ENCODE data around the gene HSBP1L1. TPM values are rescaled to one million over a fixed set of nuclear protein-coding genes. Genes with fewer than 3 reads are reported as not detected.
A peak's percentile ranks its signal among the peaks of the same experiment; 100 is the strongest.

Gene HSBP1L1
- total RNA-seq = 3.7 TPM
- 1 to 10 TPM; 2.6 to 5.6 (median 3.4) TPM for polyA plus RNA-seq (ENCODE audit: insufficient read depth in 1 of 8, insufficient read length in 8 of 8, low replicate concordance in 1 of 8)
- long read RNA-seq, donor 1, partial matches to known transcripts = 0 of 1 reads
- long read RNA-seq, donor 1, other reads (novel, unspliced or antisense) = 0 of 1 reads
- long read RNA-seq, donor 2, partial matches to known transcripts = 0 of 4 reads
- long read RNA-seq, donor 2, other reads (novel, unspliced or antisense) = 0 of 4 reads
- long read RNA-seq, donor 3, transcript HSBP1L1-204 (1 exons, 775 nt) = major isoform, 6 of 175 reads
- long read RNA-seq, donor 3, partial matches to known transcripts = 139 of 175 reads
- long read RNA-seq, donor 3, other reads (novel, unspliced or antisense) = 29 of 175 reads
- long read RNA-seq, donor 4, partial matches to known transcripts = 0 of 3 reads
- long read RNA-seq, donor 4, other reads (novel, unspliced or antisense) = 0 of 3 reads
- long read RNA-seq, donor 5, transcript HSBP1L1-204 (1 exons, 775 nt) = major isoform, 21 of 22 reads
- long read RNA-seq, donor 5, partial matches to known transcripts = 0 of 22 reads
- long read RNA-seq, donor 5, other reads (novel, unspliced or antisense) = 0 of 22 reads
- long read RNA-seq, donor 6, transcript HSBP1L1-204 (1 exons, 775 nt) = major isoform, 10 of 13 reads
- long read RNA-seq, donor 6, partial matches to known transcripts = 0 of 13 reads
- long read RNA-seq, donor 6, other reads (novel, unspliced or antisense) = 0 of 13 reads
- long read RNA-seq, donor 7, transcript HSBP1L1-204 (1 exons, 775 nt) = major isoform, 9 of 150 reads
- long read RNA-seq, donor 7, partial matches to known transcripts = 111 of 150 reads
- long read RNA-seq, donor 7, other reads (novel, unspliced or antisense) = 30 of 150 reads
- long read RNA-seq, donor 8, transcript HSBP1L1-204 (1 exons, 775 nt) = major isoform, 6 of 6 reads
- long read RNA-seq, donor 8, partial matches to known transcripts = 0 of 6 reads
- long read RNA-seq, donor 8, other reads (novel, unspliced or antisense) = 0 of 6 reads
- long read RNA-seq, donor 9, transcript HSBP1L1-204 (1 exons, 775 nt) = major isoform, 7 of 8 reads
- long read RNA-seq, donor 9, partial matches to known transcripts = 0 of 8 reads
- long read RNA-seq, donor 9, other reads (novel, unspliced or antisense) = 0 of 8 reads
- long read RNA-seq, donor 10, transcript HSBP1L1-204 (1 exons, 775 nt) = major isoform, 15 of 17 reads
- long read RNA-seq, donor 10, partial matches to known transcripts = 0 of 17 reads
- long read RNA-seq, donor 10, other reads (novel, unspliced or antisense) = 0 of 17 reads
- long read RNA-seq, donor 11, transcript HSBP1L1-204 (1 exons, 775 nt) = major isoform, 17 of 19 reads
- long read RNA-seq, donor 11, partial matches to known transcripts = 0 of 19 reads
- long read RNA-seq, donor 11, other reads (novel, unspliced or antisense) = 0 of 19 reads

GRCh38 chr18:79964330-79965118, at the start of gene HSBP1L1:
Gene HSBP1L1 (plus strand): TSS chr18:79964643. CDS start chr18:79964736, 93 bp downstream.
- no peaks in the 10 kb centered on the region for H3K36me3 ChIP-seq (ENCODE audit: control insufficient read depth, insufficient read depth, low read length)
- peak within 1 kb of the TSS; percentile 37 for H3K4me3 ChIP-seq (ENCODE audit: low read length)
- H3K4me1 ChIP-seq (ENCODE audit: control insufficient read depth, insufficient read depth, low read length) = peaks cover 14% of the 10 kb centered on the region
- no peaks in the 10 kb centered on the region for H3K9me3 ChIP-seq (replicated peaks; ENCODE audit: control insufficient read depth, low read depth, low read length)
- 3% methylated on average over 55 of the region's 73 CpGs for WGBS (ENCODE audit: insufficient coverage)
- no peak within 1 kb of the TSS for H3K27ac ChIP-seq (ENCODE audit: low read length)
- peak; percentile 59 for DNase-seq
- H3K27me3 ChIP-seq (ENCODE audit: control insufficient read depth, insufficient read depth, low read length) = peaks cover 25% of the 10 kb centered on the region

DNA sequence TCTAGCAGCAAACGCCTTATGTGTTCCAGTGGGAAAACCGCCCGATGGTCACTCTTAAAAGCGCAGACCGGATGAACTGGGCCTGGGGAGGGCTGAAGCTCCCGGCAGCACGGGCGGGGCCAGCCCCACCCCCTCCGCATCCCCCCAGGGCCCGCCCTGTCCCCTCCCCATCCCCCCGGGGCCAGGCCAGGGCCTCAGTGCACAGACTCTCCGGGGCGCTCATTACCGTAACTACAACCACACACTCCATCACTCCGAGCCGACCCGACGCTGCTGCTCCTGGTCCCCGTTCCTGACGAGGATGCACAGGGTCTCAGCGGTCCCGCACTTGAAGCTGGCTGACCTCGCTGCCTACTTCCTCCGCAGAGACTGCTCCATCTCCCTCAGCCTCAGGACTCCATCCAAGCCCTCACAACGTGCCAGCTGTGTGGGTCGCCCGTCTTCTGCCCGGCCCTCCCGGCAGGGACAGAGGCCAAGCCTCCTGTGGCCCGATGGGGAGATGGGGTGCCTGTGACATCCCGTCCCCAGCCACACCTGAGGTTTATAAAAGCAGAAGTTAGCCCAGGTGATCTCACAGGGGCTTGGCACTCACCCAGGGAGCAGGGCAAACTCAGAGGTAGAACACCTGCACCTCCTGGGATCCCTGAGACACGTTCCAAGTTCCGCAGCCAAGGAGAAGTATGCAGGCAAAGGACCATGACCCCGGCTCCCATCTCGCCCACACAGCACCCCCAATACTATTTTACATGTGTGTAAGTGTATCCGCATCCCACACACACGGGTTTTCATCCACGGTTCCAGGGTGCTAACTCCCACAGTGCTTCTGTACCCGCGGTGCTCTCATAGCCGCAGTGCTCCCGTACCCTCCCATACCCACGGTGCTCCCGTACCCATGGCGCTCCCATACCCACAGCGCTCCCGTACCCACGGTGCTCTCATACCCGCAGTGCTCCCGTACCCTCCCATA, 49.0 kb upstream of the HSBP1L1 start:
- Histone ChIP-seq H3K4me3 (ENCODE audit: low read length) (no peak overlapping the region), H3K27ac (ENCODE audit: low read length) (no peak overlapping the region), H3K9me3 (replicated peaks; ENCODE audit: control insufficient read depth, low read depth, low read length) (peaks cover 11% of the 10 kb centered on the region), H3K4me1 (ENCODE audit: control insufficient read depth, insufficient read depth, low read length) (peaks cover 26% of the 10 kb centered on the region), H3K36me3 (ENCODE audit: control insufficient read depth, insufficient read depth, low read length) (peaks cover 63% of the 10 kb centered on the region), H3K27me3 (ENCODE audit: control insufficient read depth, insufficient read depth, low read length) (no peaks in the 10 kb centered on the region)
- 91% methylated on average over 42 of the region's 50 CpGs for WGBS (ENCODE audit: insufficient coverage)
- DNase-seq = no peak

DNA sequence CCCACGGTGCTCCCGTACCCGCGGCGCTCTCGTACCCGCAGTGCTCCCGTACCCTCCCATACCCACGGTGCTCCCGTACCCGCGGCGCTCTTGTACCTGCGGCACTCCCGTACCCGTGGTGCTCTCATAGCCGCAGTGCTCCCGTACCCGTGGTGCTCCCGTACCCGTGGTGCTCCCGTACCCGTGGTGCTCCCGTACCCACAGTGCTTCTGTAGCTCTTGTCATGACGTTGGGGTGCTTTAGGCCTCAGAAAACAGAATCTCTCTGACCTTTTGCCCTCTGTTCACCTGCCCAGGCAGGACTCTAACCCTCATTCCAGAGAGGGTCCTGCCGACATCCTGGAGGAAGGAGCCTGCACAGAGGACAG, 48.3 kb upstream of the HSBP1L1 start:
- Histone ChIP-seq H3K36me3 (ENCODE audit: control insufficient read depth, insufficient read depth, low read length) (peaks cover 59% of the 10 kb centered on the region), H3K4me1 (ENCODE audit: control insufficient read depth, insufficient read depth, low read length) (peaks cover 21% of the 10 kb centered on the region), H3K9me3 (replicated peaks; ENCODE audit: control insufficient read depth, low read depth, low read length) (peaks cover 11% of the 10 kb centered on the region), H3K4me3 (ENCODE audit: low read length) (no peak overlapping the region), H3K27ac (ENCODE audit: low read length) (no peak overlapping the region), H3K27me3 (ENCODE audit: control insufficient read depth, insufficient read depth, low read length) (no peaks in the 10 kb centered on the region)
- WGBS (ENCODE audit: insufficient coverage) = 83% methylated on average over 22 of the region's 26 CpGs
- no peak for DNase-seq

DNA sequence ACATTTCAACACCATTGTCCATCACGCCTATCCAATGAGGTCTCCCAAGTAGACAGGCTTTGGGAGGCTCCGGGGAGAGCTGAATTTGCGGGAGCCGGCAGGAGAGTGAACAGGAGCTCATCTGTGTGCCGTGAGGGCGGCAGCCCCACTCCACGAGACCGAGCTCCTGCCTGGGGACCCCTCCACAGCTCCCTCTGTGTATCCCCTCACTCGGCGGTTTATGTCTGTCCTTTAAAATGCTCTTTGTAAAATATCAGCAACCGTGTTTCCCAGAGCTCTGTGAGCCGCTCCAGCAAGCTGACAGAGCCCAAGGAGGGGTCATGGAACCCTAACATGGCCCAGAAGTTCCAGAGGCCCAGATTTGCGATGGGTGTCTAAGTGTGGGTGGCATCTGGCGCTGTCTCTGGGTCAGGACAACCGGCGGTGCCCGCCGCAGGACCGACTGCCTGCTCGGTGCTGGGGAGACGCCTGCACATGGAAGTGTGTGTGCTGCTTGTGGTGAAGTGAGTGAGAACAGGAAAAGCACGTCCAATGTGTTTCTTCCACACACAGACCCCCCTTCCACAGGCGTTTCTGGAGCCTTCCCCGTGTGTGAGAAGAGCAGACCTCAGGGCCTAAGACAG, 47.8 kb upstream of the HSBP1L1 start:
- Histone ChIP-seq H3K4me3 (ENCODE audit: low read length) (no peak overlapping the region), H3K27ac (ENCODE audit: low read length) (no peak overlapping the region), H3K27me3 (ENCODE audit: control insufficient read depth, insufficient read depth, low read length) (no peaks in the 10 kb centered on the region), H3K9me3 (replicated peaks; ENCODE audit: control insufficient read depth, low read depth, low read length) (peaks cover 11% of the 10 kb centered on the region), H3K36me3 (ENCODE audit: control insufficient read depth, insufficient read depth, low read length) (peaks cover 59% of the 10 kb centered on the region), H3K4me1 (ENCODE audit: control insufficient read depth, insufficient read depth, low read length) (peaks cover 16% of the 10 kb centered on the region)
- no peak for DNase-seq
- WGBS (ENCODE audit: insufficient coverage) = 97% methylated on average over 13 of the region's 24 CpGs

DNA sequence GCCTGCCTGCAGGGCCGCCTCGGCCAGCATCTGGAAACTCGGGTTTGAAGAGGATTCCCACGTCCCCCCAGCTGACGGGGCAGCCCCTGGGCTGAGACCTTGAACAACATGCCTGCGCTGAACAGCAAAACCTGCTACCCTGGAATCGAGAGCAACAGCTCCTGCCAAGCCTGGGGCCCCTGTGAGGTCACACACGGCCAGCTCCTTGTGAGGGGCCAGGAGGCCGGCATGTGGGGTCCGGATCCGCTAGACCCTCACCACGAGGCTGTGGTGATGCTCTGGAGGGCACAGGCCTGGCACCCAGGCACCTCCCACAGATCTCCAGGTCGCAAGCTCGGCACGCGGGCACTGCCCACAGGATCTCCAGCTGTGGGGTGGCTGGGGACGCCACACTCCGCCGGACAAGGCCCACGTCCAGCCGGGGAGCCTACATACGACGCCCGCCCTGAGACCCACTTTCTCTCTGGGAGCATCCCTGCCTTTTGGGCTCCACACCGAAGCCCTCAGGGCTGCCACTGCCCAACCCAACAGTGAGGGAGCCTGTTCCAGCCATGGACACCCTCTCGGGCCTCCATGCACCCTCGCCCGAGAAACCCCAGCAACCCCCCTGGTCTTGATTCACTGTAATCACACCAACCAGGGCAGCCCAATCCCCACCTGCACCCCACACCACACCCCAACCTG, 47.1 kb upstream of the HSBP1L1 start:
- no peak overlapping the region for H3K4me3 ChIP-seq (ENCODE audit: low read length)
- H3K9me3 ChIP-seq (replicated peaks; ENCODE audit: control insufficient read depth, low read depth, low read length) = peaks cover 11% of the 10 kb centered on the region
- DNase-seq = no peak
- H3K27me3 ChIP-seq (ENCODE audit: control insufficient read depth, insufficient read depth, low read length) = no peaks in the 10 kb centered on the region
- 94% methylated on average over 28 of the region's 28 CpGs for WGBS (ENCODE audit: insufficient coverage)
- peaks cover 59% of the 10 kb centered on the region for H3K36me3 ChIP-seq (ENCODE audit: control insufficient read depth, insufficient read depth, low read length)
- H3K4me1 ChIP-seq (ENCODE audit: control insufficient read depth, insufficient read depth, low read length) = peaks cover 9% of the 10 kb centered on the region
- no peak overlapping the region for H3K27ac ChIP-seq (ENCODE audit: low read length)

GRCh38 chr18:79917853-79918614, 46.4 kb upstream of the HSBP1L1 start:
- WGBS (ENCODE audit: insufficient coverage) = 93% methylated on average over 21 of the region's 25 CpGs
- H3K4me1 ChIP-seq (ENCODE audit: control insufficient read depth, insufficient read depth, low read length) = peaks cover 2% of the 10 kb centered on the region
- H3K4me3 ChIP-seq (ENCODE audit: low read length) = no peak overlapping the region
- no peak for DNase-seq
- H3K27me3 ChIP-seq (ENCODE audit: control insufficient read depth, insufficient read depth, low read length) = no peaks in the 10 kb centered on the region
- H3K36me3 ChIP-seq (ENCODE audit: control insufficient read depth, insufficient read depth, low read length) = peaks cover 55% of the 10 kb centered on the region
- H3K27ac ChIP-seq (ENCODE audit: low read length) = no peak overlapping the region
- peaks cover 11% of the 10 kb centered on the region for H3K9me3 ChIP-seq (replicated peaks; ENCODE audit: control insufficient read depth, low read depth, low read length)

- peaks cover 11% of the 10 kb centered on the region for H3K9me3 ChIP-seq (replicated peaks; ENCODE audit: control insufficient read depth, low read depth, low read length)
- peaks cover 50% of the 10 kb centered on the region for H3K36me3 ChIP-seq (ENCODE audit: control insufficient read depth, insufficient read depth, low read length)
- no peaks in the 10 kb centered on the region for H3K27me3 ChIP-seq (ENCODE audit: control insufficient read depth, insufficient read depth, low read length)
- no peak overlapping the region for H3K4me3 ChIP-seq (ENCODE audit: low read length)
- WGBS (ENCODE audit: insufficient coverage) = 97% methylated on average over 17 of the region's 20 CpGs
- DNase-seq = no peak
- H3K27ac ChIP-seq (ENCODE audit: low read length) = no peak overlapping the region
- H3K4me1 ChIP-seq (ENCODE audit: control insufficient read depth, insufficient read depth, low read length) = no peaks in the 10 kb centered on the region
These were observed 45.8 kb upstream of the HSBP1L1 start for GRCh38 chr18:79918615-79919011.

Measured in muscle of leg (tissue), 16 donors.